Glutamatergic neuron (in vitro differentiated cells): Measurements from ENCODE around the gene TMEM125. TPM values are rescaled to one million over a fixed set of nuclear protein-coding genes. Genes with fewer than 3 reads are reported as not detected.

Experiments used
- DNase-seq: peaks from one replicate; pipeline ENCODE4 v3.0.0; 2022
- H3K27ac Mint-ChIP-seq: one replicate; pipeline ENCODE4 v1.8.0; 2020; ENCODE audit warnings: mild to moderate bottlenecking, mixed read lengths, inconsistent platforms; ENCODE audit not compliant: unreplicated experiment
- H3K27me3 Mint-ChIP-seq: one replicate; pipeline ENCODE4 v1.8.0; 2020; ENCODE audit warnings: mild to moderate bottlenecking, moderate library complexity, mixed read lengths, inconsistent platforms; ENCODE audit not compliant: unreplicated experiment
- H3K36me3 Mint-ChIP-seq: one replicate; pipeline ENCODE4 v1.8.0; 2020; ENCODE audit warnings: mild to moderate bottlenecking, mixed read lengths, inconsistent platforms; ENCODE audit not compliant: unreplicated experiment
- H3K4me1 Mint-ChIP-seq: one replicate; pipeline ENCODE4 v1.8.0; 2020; ENCODE audit warnings: mild to moderate bottlenecking, low read depth, mixed read lengths, inconsistent platforms; ENCODE audit not compliant: unreplicated experiment
- H3K4me3 Mint-ChIP-seq: one replicate; pipeline ENCODE4 v1.8.0; 2020; ENCODE audit warnings: mild to moderate bottlenecking, mixed read lengths, inconsistent platforms; ENCODE audit not compliant: unreplicated experiment
- H3K9me3 Mint-ChIP-seq: one replicate; pipeline ENCODE4 v1.8.0; 2020; ENCODE audit warnings: mild to moderate bottlenecking, moderate library complexity, mixed read lengths, inconsistent platforms; ENCODE audit not compliant: unreplicated experiment
- total RNA-seq: library from RNA; stranded (reverse); fragmentation: NEBNext Ultra II Directional; extraction: Animal tissue kit (Norgen Biotek cat#: 25700); gene quantifications from one replicate; pipeline ENCODE4 v1.2.1, GENCODE V29; 2021; ENCODE audit not compliant: unreplicated experiment
- TF ChIP-seq, protein P1 (sequence below): fragments of 200-600 bp; sonication (generic); IDR thresholded peaks from one replicate; pipeline ENCODE4 v1.5.0; 2021; ENCODE audit not compliant: partially characterized antibody, unreplicated experiment

Gene TMEM125
- total RNA-seq, 1 donor from 2014 or later = not detected

DNA sequence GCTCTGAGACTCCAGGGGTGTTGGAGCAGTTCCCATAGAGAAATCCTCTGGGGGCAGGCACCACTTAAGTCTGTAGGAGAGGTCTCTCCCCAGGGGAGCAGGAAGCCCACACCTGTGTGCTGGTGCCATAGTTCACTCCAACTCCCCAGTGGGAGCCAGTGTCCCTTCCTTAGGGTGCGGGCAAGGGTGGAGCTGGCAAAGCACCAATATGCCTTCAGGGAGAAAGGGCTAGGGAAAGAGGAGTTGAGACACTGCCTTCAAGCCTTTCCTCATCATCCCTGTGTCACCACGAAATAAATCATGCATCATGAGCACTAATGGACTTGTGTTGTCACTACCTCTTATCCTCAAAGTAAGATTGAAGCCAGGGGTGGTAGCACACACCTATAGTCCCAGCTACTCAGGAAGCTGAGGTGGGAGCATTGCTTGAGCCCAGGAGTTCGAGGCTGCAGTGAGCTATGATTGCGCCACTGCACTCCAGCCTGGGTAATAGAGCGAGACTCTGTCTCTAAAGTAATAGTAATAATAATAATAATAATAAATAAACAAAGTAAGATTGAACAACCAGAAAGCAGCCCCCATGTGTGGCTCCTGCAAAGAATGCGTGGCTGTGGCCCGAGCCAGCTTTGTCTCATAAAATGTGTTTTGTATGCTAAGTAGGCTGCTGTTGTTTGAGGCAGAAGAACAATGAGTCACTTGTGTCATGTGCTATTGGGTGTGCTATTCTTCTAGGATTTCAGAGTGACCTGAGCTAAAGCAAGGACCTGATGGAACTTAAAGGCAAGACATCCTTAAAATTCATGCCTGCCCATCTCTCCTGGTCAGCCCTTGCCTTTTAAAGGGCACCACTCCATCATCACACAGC is 24.3 kb downstream of the TMEM125 start:
- Mint-ChIP-seq H3K27ac (no peak overlapping the region), H3K4me3 (no peak overlapping the region), H3K27me3 (peaks cover 7% of the 10 kb centered on the region), H3K9me3 (peaks cover 3% of the 10 kb centered on the region), H3K4me1 (peaks cover 18% of the 10 kb centered on the region), H3K36me3 (no peaks in the 10 kb centered on the region)
- no peak for DNase-seq
- TF ChIP-seq, protein P1, sequence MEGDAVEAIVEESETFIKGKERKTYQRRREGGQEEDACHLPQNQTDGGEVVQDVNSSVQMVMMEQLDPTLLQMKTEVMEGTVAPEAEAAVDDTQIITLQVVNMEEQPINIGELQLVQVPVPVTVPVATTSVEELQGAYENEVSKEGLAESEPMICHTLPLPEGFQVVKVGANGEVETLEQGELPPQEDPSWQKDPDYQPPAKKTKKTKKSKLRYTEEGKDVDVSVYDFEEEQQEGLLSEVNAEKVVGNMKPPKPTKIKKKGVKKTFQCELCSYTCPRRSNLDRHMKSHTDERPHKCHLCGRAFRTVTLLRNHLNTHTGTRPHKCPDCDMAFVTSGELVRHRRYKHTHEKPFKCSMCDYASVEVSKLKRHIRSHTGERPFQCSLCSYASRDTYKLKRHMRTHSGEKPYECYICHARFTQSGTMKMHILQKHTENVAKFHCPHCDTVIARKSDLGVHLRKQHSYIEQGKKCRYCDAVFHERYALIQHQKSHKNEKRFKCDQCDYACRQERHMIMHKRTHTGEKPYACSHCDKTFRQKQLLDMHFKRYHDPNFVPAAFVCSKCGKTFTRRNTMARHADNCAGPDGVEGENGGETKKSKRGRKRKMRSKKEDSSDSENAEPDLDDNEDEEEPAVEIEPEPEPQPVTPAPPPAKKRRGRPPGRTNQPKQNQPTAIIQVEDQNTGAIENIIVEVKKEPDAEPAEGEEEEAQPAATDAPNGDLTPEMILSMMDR = no peak

DNA sequence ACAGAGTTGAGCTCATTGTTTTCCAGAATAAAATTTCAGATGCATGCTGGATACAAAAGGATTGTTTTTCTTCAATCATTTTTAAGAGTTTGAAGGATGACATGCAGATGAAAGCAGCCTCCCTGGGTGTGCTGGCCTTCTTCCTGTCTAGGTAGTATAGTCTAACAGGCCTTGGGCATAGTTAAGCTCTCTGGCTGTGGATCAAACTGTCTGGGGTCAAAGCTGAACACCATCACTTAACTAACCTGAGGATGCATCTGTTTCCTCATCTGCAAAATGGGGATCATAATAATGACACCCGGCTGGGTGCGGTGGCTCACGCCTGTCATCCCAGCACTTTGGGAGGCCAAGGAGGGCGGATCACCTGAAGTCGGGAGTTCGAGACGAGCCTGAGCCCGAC is 25.0 kb downstream of the TMEM125 start:
- DNase-seq = no peak
- H3K4me1 Mint-ChIP-seq = peaks cover 18% of the 10 kb centered on the region
- H3K27ac Mint-ChIP-seq = no peak overlapping the region
- TF ChIP-seq, protein P1 = no peak
- no peak overlapping the region for H3K4me3 Mint-ChIP-seq
- peaks cover 7% of the 10 kb centered on the region for H3K27me3 Mint-ChIP-seq
- peaks cover 3% of the 10 kb centered on the region for H3K9me3 Mint-ChIP-seq
- H3K36me3 Mint-ChIP-seq = no peaks in the 10 kb centered on the region

DNA sequence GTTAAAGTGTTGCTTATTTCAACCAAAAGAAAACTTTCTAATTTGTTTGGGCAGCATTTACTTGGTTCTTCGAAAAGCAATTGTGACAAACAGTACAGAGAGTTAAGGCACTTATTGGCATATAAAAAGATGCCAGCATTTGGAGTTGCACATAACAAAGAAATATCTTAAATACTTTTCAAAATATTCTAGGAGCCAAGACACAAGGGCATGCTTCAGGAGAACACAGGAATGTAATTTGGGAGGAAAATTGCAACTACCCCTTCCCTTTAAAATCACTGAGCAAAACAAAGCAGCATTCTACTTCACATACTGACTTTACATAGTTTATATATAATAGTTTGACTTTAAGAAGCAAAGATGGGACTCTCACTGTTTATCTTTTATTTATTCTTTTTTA is 26.4 kb downstream of the TMEM125 start:
- Mint-ChIP-seq H3K4me3 (no peak overlapping the region), H3K4me1 (peaks cover 18% of the 10 kb centered on the region), H3K36me3 (no peaks in the 10 kb centered on the region), H3K9me3 (peaks cover 4% of the 10 kb centered on the region), H3K27me3 (peaks cover 8% of the 10 kb centered on the region), H3K27ac (no peak overlapping the region)
- TF ChIP-seq, protein P1 = no peak
- no peak for DNase-seq

DNA sequence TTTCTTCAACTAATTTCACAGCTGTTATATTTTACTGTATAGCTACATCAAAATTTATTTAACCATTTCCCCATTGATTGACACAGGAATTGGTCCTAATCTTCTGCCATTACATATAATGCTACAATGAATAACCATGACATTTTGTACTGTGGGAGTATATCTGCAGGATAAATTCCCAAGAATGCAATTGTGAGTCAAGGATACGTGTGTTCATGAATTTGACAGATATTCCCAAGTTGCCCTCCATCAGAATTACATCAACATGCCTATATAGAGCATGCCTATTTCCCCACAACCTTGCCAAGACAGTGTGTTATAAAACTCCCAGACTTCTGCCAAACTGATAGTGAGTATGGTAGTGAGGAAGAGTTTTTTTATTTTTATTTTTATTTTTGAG is 28.3 kb downstream of the TMEM125 start:
- TF ChIP-seq, protein P1 = no peak
- no peak for DNase-seq
- H3K36me3 Mint-ChIP-seq = no peaks in the 10 kb centered on the region
- no peak overlapping the region for H3K27ac Mint-ChIP-seq
- no peak overlapping the region for H3K4me3 Mint-ChIP-seq
- peaks cover 9% of the 10 kb centered on the region for H3K4me1 Mint-ChIP-seq
- peaks cover 5% of the 10 kb centered on the region for H3K9me3 Mint-ChIP-seq
- peaks cover 3% of the 10 kb centered on the region for H3K27me3 Mint-ChIP-seq

DNA sequence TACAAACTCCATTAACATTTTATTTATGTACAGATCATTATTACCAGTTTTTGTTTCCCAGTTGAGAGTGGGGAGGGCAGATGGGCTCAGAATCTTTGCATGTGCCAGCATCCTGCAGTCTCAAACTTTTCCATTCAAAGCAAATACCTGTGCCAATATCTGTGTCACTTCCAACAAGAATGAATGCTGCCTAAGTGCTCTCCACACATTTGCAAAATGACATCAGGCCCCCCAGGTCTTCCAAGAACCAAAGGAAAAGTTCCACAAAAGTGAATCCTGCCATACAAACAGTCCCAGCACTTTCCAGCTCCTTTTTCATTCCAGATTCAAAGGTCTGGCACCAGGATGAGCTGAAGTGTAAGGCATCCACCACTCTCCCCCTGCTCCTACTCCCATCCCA is 29.3 kb downstream of the TMEM125 start:
- peaks cover 5% of the 10 kb centered on the region for H3K9me3 Mint-ChIP-seq
- peaks cover 6% of the 10 kb centered on the region for H3K4me1 Mint-ChIP-seq
- H3K27ac Mint-ChIP-seq = no peak overlapping the region
- no peak overlapping the region for H3K4me3 Mint-ChIP-seq
- H3K27me3 Mint-ChIP-seq = peaks cover 3% of the 10 kb centered on the region
- H3K36me3 Mint-ChIP-seq = no peaks in the 10 kb centered on the region
- TF ChIP-seq, protein P1 = no peak
- DNase-seq = no peak
